ELF-1 (cell line): ENCODE results near the gene SPTLC3.

Experiments used
- DNase-seq: peaks from one replicate; pipeline ENCODE4 v3.0.0-alpha.2; 2016; ENCODE audit warnings: low read depth, low spot score

The SPTLC3 gene

GRCh38 chr20:13031751-13032150, 23.0 kb downstream of the SPTLC3 start:
- DNase-seq, result no peak

- DNase-seq, result no peak
Measured at GRCh38 chr20:13034115-13034514, 25.3 kb downstream of the SPTLC3 start.

- no peak for DNase-seq
Measured at GRCh38 chr20:13034936-13035335, 26.2 kb downstream of the SPTLC3 start.

- DNase-seq, result no peak
Measured at GRCh38 chr20:13035399-13036152, 26.8 kb downstream of the SPTLC3 start.

- no peak for DNase-seq
Measured at GRCh38 chr20:13037727-13038126, 29.0 kb downstream of the SPTLC3 start.

GRCh38 chr20:13041574-13042457, 33.0 kb downstream of the SPTLC3 start:
- DNase-seq, result no peak

GRCh38 chr20:13042458-13042794, 33.7 kb downstream of the SPTLC3 start:
- no peak for DNase-seq

- DNase-seq, result no peak
Measured at GRCh38 chr20:13046409-13046808, 37.6 kb downstream of the SPTLC3 start.

- no peak for DNase-seq
Measured at GRCh38 chr20:13054011-13054410, 45.2 kb downstream of the SPTLC3 start.

- no peak for DNase-seq
Measured at GRCh38 chr20:13058666-13059389, 50.1 kb downstream of the SPTLC3 start.

GRCh38 chr20:13059398-13060136, 50.8 kb downstream of the SPTLC3 start:
- no peak for DNase-seq

- DNase-seq, result no peak
Measured at GRCh38 chr20:13060327-13060726, 51.6 kb downstream of the SPTLC3 start.

- no peak for DNase-seq
Measured at GRCh38 chr20:13061381-13061780, 52.6 kb downstream of the SPTLC3 start.

GRCh38 chr20:13062789-13063188, 54.0 kb downstream of the SPTLC3 start:
- DNase-seq, result no peak

- no peak for DNase-seq
Measured at GRCh38 chr20:13068336-13068735, 59.6 kb downstream of the SPTLC3 start.

GRCh38 chr20:13081877-13082276, 73.1 kb downstream of the SPTLC3 start:
- DNase-seq, result no peak

GRCh38 chr20:13082378-13082777, 73.6 kb downstream of the SPTLC3 start:
- no peak for DNase-seq

GRCh38 chr20:13085275-13085674, 76.5 kb downstream of the SPTLC3 start:
- no peak for DNase-seq

- DNase-seq, result no peak
Measured at GRCh38 chr20:13089950-13090469, 81.2 kb downstream of the SPTLC3 start.

GRCh38 chr20:13092111-13092510, 83.3 kb downstream of the SPTLC3 start:
- DNase-seq, result no peak

GRCh38 chr20:13094976-13095375, 86.2 kb downstream of the SPTLC3 start:
- no peak for DNase-seq
